HepG2 (cell line): ENCODE measurements around the gene AOX1. TPM values are rescaled to one million over a fixed set of nuclear protein-coding genes. Genes with fewer than 3 reads are reported as not detected.

Experiments
- BCL6 ChIP-seq: IDR thresholded peaks from 2 replicates; pipeline ENCODE4 v1.6.1; 2016; ENCODE audit warnings: missing genetic modification reagents, missing compliant biosample characterization
- ESRRA ChIP-seq: sonication (generic); formaldehyde crosslinking; IDR thresholded peaks from 2 replicates; pipeline ENCODE4 v1.5.1; 2020; ENCODE audit warnings: mild to moderate bottlenecking, low read depth, missing genetic modification reagents
- FOXK2 ChIP-seq: fragments of 450-650 bp; IDR thresholded peaks from 2 replicates; pipeline ENCODE4 v1.6.1; 2016
- MIXL1 ChIP-seq: IDR thresholded peaks from 2 replicates; pipeline ENCODE4 v1.6.1; 2016
- PHF5A ChIP-seq: IDR thresholded peaks from one replicate; pipeline ENCODE4 v1.6.1; 2018; ENCODE audit warnings: low read depth, missing genetic modification reagents; ENCODE audit not compliant: unreplicated experiment
- RBM22 ChIP-seq: fragments of 200-400 bp; formaldehyde crosslinking; optimal IDR thresholded peaks from 2 replicates; pipeline ENCODE3; 2017; ENCODE audit warnings: mild to moderate bottlenecking, low read length, moderate library complexity
- ZMYM4 ChIP-seq: sonication (generic); formaldehyde crosslinking; IDR thresholded peaks from 2 replicates; pipeline ENCODE4 v1.8.1; 2023; ENCODE audit warnings: mild to moderate bottlenecking, missing genetic modification reagents
- ZNF274 ChIP-seq: sonication (generic); formaldehyde crosslinking; IDR thresholded peaks from 2 replicates; pipeline ENCODE4 v1.5.1; 2020; ENCODE audit warnings: mild to moderate bottlenecking, missing genetic modification reagents
- ZNF296 ChIP-seq: sonication (generic); formaldehyde crosslinking; conservative IDR thresholded peaks from 2 replicates; pipeline ENCODE4 v1.5.0; 2020; ENCODE audit warnings: mild to moderate bottlenecking, missing genetic modification reagents
- ZNF496 ChIP-seq: sonication (generic); formaldehyde crosslinking; IDR thresholded peaks from 2 replicates; pipeline ENCODE4 v1.8.1; 2023; ENCODE audit warnings: mild to moderate bottlenecking, moderate library complexity, missing genetic modification reagents; ENCODE audit not compliant: insufficient replicate concordance
- ZNF564 ChIP-seq: sonication (generic); formaldehyde crosslinking; IDR thresholded peaks from 2 replicates; pipeline ENCODE4 v1.8.1; 2023; ENCODE audit warnings: mild to moderate bottlenecking, missing genetic modification reagents
- polyA plus RNA-seq, 8 experiments: library from polyadenylated mRNA; depleted of rRNA in 3 of 8; stranded (reverse) in 7 of 8; unstranded in 1 of 8; fragments of >200 nt; fragmentation: Illumina TruSeq in 4 of 8; extraction: Trizol in 4 of 8; gene quantifications; 2 replicates each; pipeline versions ENCODE4 v1.2.1 to v1.2.3, GENCODE V29; 2011 to 2016; ENCODE audit warnings: low read depth in 4 of 8, missing spikeins in 1 of 8, mixed read lengths in 1 of 8; ENCODE audit not compliant: insufficient read depth in 1 of 8
- total RNA-seq, 5 experiments: library from RNA; depleted of rRNA; stranded (reverse); fragments of >200 nt; fragmentation: Illumina TruSeq; extraction: Trizol; gene quantifications; 2 replicates each; pipeline ENCODE4 v1.2.3, GENCODE V29; 2016; ENCODE audit warnings: low read depth in 1 of 5
- TF ChIP-seq, protein P1 (sequence below): sonication (generic); formaldehyde crosslinking; IDR thresholded peaks from 2 replicates; pipeline ENCODE4 v1.4.0; 2020; ENCODE audit warnings: low read depth, mild to moderate bottlenecking, missing genetic modification reagents
- TF ChIP-seq, protein P2 (sequence below): sonication (generic); formaldehyde crosslinking; IDR thresholded peaks from 2 replicates; pipeline ENCODE4 v1.5.0; 2020; ENCODE audit warnings: missing genetic modification reagents
- TF ChIP-seq, protein P3 (sequence below): sonication (generic); formaldehyde crosslinking; IDR thresholded peaks from 2 replicates; pipeline ENCODE4 v1.4.0; 2020; ENCODE audit warnings: missing genetic modification reagents, borderline replicate concordance
- TF ChIP-seq, protein P4 (sequence below): sonication (generic); formaldehyde crosslinking; IDR thresholded peaks from 2 replicates; pipeline ENCODE4 v1.4.0; 2020; ENCODE audit warnings: mild to moderate bottlenecking, missing genetic modification reagents, borderline replicate concordance
- TF ChIP-seq, protein P5 (sequence below): sonication (generic); formaldehyde crosslinking; IDR thresholded peaks from 2 replicates; pipeline ENCODE4 v1.4.0; 2020; ENCODE audit warnings: missing genetic modification reagents, mild to moderate bottlenecking, borderline replicate concordance
- TF ChIP-seq, protein P6 (sequence below): sonication (generic); formaldehyde crosslinking; IDR thresholded peaks from 2 replicates; pipeline ENCODE4 v1.8.0; 2022; ENCODE audit warnings: mild to moderate bottlenecking, missing genetic modification reagents, borderline replicate concordance

The AOX1 gene
- total and polyA plus RNA-seq, 2 of the 13 experiments (the other 11 are each of a cell fraction or from before 2014, with no cell fraction given), result 9.2 to 18.0 TPM

DNA sequence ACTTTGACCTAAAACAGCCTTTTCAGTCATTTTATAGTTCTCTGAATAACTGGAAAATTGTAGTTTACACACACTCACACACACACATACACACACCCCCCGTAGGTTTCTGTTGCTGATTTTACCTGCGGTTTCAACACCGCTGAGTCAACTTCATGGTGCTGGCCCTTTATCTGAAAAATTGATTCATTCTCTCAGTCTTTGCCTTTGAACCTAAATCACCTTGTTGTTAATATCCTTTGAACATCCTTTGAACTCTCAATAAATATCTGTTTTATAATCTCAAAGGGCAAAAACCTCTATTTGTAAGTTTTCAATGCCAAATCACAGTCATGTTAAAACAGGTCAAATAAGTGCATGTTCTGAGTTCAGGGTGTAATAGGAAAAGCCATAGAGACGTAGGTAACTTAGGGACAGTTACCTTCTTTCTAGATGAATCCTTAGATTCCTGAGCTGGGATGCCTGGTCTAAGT lies 116.9 kb downstream of the AOX1 start (continued):
- TF ChIP-seq, protein P1, sequence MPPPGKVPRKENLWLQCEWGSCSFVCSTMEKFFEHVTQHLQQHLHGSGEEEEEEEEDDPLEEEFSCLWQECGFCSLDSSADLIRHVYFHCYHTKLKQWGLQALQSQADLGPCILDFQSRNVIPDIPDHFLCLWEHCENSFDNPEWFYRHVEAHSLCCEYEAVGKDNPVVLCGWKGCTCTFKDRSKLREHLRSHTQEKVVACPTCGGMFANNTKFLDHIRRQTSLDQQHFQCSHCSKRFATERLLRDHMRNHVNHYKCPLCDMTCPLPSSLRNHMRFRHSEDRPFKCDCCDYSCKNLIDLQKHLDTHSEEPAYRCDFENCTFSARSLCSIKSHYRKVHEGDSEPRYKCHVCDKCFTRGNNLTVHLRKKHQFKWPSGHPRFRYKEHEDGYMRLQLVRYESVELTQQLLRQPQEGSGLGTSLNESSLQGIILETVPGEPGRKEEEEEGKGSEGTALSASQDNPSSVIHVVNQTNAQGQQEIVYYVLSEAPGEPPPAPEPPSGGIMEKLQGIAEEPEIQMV (CRISPR knock-in tag), result no peak
- TF ChIP-seq ZNF496 (CRISPR knock-in tag) (no peak), RBM22 (no peak), ZNF564 (CRISPR knock-in tag) (no peak), ZNF274 (CRISPR knock-in tag) (no peak), ESRRA (CRISPR knock-in tag) (peak; percentile 64; the same call in 1 of the 2 replicates), ZNF296 (CRISPR knock-in tag) (no peak), PHF5A (peak; percentile 19), FOXK2 (no peak), MIXL1 (CRISPR knock-in tag) (peak; percentile 21; the same call in 1 of the 2 replicates), BCL6 (CRISPR knock-in tag) (peak; percentile 58; the same call in 1 of the 2 replicates), ZMYM4 (CRISPR knock-in tag) (peak; percentile 49; the same call in 1 of the 2 replicates)
- TF ChIP-seq, protein P2, sequence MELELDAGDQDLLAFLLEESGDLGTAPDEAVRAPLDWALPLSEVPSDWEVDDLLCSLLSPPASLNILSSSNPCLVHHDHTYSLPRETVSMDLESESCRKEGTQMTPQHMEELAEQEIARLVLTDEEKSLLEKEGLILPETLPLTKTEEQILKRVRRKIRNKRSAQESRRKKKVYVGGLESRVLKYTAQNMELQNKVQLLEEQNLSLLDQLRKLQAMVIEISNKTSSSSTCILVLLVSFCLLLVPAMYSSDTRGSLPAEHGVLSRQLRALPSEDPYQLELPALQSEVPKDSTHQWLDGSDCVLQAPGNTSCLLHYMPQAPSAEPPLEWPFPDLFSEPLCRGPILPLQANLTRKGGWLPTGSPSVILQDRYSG, result no peak
- TF ChIP-seq, protein P3, sequence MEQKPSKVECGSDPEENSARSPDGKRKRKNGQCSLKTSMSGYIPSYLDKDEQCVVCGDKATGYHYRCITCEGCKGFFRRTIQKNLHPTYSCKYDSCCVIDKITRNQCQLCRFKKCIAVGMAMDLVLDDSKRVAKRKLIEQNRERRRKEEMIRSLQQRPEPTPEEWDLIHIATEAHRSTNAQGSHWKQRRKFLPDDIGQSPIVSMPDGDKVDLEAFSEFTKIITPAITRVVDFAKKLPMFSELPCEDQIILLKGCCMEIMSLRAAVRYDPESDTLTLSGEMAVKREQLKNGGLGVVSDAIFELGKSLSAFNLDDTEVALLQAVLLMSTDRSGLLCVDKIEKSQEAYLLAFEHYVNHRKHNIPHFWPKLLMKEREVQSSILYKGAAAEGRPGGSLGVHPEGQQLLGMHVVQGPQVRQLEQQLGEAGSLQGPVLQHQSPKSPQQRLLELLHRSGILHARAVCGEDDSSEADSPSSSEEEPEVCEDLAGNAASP (CRISPR knock-in tag), result peak; percentile 94
- TF ChIP-seq, protein P4, sequence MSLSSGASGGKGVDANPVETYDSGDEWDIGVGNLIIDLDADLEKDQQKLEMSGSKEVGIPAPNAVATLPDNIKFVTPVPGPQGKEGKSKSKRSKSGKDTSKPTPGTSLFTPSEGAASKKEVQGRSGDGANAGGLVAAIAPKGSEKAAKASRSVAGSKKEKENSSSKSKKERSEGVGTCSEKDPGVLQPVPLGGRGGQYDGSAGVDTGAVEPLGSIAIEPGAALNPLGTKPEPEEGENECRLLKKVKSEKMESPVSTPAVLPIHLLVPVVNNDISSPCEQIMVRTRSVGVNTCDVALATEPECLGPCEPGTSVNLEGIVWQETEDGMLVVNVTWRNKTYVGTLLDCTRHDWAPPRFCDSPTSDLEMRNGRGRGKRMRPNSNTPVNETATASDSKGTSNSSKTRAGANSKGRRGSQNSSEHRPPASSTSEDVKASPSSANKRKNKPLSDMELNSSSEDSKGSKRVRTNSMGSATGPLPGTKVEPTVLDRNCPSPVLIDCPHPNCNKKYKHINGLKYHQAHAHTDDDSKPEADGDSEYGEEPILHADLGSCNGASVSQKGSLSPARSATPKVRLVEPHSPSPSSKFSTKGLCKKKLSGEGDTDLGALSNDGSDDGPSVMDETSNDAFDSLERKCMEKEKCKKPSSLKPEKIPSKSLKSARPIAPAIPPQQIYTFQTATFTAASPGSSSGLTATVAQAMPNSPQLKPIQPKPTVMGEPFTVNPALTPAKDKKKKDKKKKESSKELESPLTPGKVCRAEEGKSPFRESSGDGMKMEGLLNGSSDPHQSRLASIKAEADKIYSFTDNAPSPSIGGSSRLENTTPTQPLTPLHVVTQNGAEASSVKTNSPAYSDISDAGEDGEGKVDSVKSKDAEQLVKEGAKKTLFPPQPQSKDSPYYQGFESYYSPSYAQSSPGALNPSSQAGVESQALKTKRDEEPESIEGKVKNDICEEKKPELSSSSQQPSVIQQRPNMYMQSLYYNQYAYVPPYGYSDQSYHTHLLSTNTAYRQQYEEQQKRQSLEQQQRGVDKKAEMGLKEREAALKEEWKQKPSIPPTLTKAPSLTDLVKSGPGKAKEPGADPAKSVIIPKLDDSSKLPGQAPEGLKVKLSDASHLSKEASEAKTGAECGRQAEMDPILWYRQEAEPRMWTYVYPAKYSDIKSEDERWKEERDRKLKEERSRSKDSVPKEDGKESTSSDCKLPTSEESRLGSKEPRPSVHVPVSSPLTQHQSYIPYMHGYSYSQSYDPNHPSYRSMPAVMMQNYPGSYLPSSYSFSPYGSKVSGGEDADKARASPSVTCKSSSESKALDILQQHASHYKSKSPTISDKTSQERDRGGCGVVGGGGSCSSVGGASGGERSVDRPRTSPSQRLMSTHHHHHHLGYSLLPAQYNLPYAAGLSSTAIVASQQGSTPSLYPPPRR (CRISPR knock-in tag), result peak; percentile 92
- TF ChIP-seq, protein P5, sequence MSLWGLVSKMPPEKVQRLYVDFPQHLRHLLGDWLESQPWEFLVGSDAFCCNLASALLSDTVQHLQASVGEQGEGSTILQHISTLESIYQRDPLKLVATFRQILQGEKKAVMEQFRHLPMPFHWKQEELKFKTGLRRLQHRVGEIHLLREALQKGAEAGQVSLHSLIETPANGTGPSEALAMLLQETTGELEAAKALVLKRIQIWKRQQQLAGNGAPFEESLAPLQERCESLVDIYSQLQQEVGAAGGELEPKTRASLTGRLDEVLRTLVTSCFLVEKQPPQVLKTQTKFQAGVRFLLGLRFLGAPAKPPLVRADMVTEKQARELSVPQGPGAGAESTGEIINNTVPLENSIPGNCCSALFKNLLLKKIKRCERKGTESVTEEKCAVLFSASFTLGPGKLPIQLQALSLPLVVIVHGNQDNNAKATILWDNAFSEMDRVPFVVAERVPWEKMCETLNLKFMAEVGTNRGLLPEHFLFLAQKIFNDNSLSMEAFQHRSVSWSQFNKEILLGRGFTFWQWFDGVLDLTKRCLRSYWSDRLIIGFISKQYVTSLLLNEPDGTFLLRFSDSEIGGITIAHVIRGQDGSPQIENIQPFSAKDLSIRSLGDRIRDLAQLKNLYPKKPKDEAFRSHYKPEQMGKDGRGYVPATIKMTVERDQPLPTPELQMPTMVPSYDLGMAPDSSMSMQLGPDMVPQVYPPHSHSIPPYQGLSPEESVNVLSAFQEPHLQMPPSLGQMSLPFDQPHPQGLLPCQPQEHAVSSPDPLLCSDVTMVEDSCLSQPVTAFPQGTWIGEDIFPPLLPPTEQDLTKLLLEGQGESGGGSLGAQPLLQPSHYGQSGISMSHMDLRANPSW, result peak; percentile 47; the same call in 1 of the 2 replicates
- TF ChIP-seq, protein P6, sequence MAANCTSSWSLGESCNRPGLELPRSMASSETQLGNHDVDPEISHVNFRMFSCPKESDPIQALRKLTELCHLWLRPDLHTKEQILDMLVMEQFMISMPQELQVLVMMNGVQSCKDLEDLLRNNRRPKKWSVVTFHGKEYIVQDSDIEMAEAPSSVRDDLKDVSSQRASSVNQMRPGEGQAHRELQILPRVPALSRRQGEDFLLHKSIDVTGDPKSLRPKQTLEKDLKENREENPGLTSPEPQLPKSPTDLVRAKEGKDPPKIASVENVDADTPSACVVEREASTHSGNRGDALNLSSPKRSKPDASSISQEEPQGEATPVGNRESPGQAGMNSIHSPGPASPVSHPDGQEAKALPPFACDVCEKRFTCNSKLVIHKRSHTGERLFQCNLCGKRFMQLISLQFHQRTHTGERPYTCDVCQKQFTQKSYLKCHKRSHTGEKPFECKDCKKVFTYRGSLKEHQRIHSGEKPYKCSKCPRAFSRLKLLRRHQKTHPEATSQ (CRISPR knock-in tag), result no peak
